ENCODE results near the gene ZFPM1. TPM values are rescaled to one million over a fixed set of nuclear protein-coding genes. Genes with fewer than 3 reads are reported as not detected.
"Not testable (repeated sequence)": the region's sequence is repeated elsewhere in the genome, so short reads cannot be mapped to it uniquely, and the experiment has no call there.

Gene ZFPM1
- polyA plus RNA-seq, 3 donors, result 2.1 to 5.7 (median 4.6) TPM

DNA sequence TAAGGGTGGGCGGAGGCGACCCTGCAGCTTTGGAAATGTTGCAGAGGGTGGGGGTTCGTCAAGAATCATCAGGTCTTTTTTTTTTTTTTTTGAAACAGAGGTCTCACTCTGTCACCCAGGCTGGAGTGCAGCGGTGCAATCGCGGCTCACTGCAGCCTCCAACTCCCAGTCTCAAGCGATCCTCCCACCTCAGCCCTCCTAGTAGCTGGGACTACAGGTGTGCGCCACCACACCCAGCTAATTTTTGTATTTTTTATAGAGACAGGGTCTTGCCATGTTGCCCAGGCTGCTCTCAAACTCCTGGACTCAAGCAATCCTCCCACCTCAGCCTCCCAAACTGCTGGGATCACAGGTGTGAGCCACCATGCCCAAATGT is 32.3 kb downstream of the ZFPM1 start:
- not testable (repeated sequence) for DNase-seq (ENCODE audit: extremely low read depth in 1 of 11, low read depth in 9 of 11, low spot score in 4 of 11)

DNA sequence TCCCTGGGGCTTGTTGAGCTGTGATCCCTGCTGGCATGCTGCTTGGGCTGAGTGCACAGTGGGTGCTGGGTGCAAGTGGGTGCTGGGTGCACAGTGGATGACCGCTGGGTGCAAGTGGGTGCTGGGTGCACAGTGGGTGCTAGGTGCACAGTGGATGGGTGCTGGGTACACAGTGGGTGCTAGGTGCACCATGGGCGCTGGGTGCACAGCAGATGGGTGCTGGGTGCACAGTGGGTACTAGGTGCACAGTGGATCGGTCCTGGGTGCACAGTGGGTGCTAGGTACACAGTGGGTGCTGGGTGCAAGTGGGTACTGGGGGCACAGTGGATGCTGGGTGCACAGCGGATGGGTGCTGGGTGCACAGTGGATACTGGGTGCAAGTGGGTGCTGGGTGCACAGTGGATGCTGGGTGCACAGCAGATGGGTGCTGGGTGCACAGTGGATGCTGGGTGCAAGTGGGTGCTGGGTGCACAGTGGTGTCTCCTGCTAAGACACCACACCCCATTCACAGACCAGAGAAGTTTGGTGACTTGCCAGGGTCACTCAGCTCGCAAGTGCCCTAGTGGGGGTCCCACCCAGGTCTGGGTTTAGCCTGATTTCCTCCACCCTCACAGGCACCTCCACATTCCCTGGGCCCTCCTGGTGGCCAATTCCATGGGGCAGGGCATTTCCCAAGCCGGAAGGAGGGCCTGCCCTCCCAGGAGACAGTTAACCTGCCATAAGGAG is 33.5 kb downstream of the ZFPM1 start:
- DNase-seq (ENCODE audit: extremely low read depth in 1 of 11, low read depth in 9 of 11, low spot score in 4 of 11), result no peak

DNA sequence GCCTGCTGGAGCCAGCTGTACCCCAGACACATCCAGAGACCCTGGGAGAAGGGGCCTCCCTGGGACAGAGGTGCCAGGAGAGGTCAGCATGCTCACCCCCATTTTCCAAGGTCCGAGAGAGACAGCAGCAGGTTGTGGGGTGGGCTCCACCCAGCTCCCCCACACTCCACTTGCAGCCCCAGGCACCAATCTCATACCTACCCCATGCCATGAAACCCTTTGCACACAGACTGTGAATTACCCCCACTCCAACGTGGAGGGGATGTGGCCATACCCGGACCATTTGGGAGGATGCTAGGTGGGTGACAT is 34.0 kb downstream of the ZFPM1 start:
- DNase-seq (ENCODE audit: extremely low read depth in 1 of 11, low read depth in 9 of 11, low spot score in 4 of 11), result no peak

- no peak for DNase-seq (ENCODE audit: extremely low read depth in 1 of 11, low read depth in 9 of 11, low spot score in 4 of 11)
Measured at GRCh38 chr16:88487920-88488851, 35.1 kb downstream of the ZFPM1 start.

GRCh38 chr16:88489163-88489741 is 36.2 kb downstream of the ZFPM1 start:
- DNase-seq (ENCODE audit: extremely low read depth in 1 of 11, low read depth in 9 of 11, low spot score in 4 of 11), result no peak

DNA sequence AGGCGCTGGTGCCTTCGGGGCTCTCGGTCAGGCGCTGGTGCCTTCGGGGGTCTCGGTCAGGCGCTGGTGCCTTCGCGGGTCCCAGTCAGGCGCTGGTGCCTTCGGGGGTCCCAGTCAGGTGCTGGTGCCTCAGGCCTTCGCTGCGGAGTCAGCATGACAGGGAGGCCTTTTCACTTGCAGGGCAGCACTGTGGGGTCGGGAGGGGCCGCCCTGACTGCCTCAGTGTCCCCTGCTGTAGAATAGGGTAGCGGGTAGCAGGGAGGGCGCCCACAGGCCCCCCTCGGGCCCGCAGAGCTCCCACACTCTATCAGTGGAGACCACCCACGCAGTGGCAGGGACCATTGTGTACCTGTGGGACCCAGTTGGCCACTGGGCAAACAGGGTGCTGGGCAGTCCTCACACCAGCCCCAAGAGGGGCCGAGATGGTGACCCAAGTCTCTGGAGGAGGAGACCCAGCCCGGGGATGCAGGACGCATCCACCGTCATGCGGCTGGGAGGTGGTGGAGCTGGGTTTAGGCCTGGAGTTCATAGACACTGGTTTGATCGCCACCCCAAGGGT is 38.0 kb downstream of the ZFPM1 start:
- no peak for DNase-seq (ENCODE audit: extremely low read depth in 1 of 11, low read depth in 9 of 11, low spot score in 4 of 11)

DNA sequence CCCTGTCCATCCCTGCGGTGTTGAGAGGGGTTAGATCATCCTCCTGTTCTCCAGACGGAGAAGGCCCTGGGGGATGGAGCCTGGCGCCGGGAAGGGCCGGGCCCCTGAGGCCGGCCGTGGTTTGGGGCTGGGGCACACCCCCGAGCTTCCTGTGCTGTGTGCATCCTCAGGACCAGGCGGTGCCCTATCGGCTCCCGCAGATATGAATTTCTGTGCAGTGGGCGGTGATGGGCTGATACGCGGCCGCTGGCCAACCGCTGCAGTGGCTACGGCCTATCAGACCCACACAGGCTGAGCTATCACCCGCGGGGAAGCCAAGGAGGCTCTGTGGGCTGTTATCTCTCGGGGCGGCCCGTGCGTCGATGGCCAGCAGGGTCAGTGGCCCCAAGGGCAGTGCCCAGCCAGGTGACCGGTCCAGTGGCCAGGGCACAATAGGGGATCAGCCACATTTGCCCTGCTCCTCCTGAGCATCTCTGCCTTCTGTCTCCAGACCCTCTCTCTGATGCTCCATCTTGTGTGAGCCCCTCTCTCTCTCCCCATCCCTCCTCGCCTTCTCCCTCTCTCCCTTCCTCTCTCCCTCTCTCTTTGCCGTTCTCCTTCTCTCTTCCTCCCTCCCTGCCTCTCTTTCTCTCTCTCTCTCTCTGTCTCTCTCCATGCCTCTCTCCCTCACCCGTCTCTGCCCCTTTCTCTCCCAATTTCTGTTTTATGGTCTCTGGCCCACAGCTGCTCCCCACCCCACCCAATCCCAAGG is 38.7 kb downstream of the ZFPM1 start:
- no peak for DNase-seq (ENCODE audit: extremely low read depth in 1 of 11, low read depth in 9 of 11, low spot score in 4 of 11)

- no peak for DNase-seq (ENCODE audit: extremely low read depth in 1 of 11, low read depth in 9 of 11, low spot score in 4 of 11)
Measured at GRCh38 chr16:88493879-88494278, 40.8 kb downstream of the ZFPM1 start.

GRCh38 chr16:88494335-88495154 is 41.5 kb downstream of the ZFPM1 start:
- DNase-seq (ENCODE audit: extremely low read depth in 1 of 11, low read depth in 9 of 11, low spot score in 4 of 11), result no peak

DNA sequence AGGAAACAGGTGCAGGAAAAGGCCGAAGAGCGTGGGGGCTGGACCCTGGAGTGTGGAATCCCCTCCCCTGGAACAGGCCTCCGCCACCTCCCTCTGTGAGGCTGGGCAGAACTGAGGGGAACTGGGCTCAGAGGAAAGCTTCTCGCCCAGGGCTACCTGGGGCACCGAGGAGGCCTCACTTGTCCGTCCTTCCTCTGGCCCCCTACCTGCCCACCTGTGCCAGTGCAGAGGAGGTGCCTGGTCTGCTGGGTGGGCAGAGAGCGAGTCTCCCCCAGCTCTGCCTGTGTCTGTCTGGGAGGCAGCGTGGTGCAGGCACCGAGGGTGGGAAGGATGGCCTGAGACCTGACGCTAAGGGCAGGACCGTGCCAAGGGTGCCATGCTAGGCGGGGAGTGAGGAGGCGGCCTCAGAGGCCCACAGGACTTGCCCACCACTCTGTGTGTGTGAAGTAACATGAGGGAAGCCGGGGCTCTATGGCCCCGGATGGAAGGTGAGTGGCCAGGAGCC is 42.2 kb downstream of the ZFPM1 start:
- DNase-seq (ENCODE audit: extremely low read depth in 1 of 11, low read depth in 9 of 11, low spot score in 4 of 11), result no peak

DNA sequence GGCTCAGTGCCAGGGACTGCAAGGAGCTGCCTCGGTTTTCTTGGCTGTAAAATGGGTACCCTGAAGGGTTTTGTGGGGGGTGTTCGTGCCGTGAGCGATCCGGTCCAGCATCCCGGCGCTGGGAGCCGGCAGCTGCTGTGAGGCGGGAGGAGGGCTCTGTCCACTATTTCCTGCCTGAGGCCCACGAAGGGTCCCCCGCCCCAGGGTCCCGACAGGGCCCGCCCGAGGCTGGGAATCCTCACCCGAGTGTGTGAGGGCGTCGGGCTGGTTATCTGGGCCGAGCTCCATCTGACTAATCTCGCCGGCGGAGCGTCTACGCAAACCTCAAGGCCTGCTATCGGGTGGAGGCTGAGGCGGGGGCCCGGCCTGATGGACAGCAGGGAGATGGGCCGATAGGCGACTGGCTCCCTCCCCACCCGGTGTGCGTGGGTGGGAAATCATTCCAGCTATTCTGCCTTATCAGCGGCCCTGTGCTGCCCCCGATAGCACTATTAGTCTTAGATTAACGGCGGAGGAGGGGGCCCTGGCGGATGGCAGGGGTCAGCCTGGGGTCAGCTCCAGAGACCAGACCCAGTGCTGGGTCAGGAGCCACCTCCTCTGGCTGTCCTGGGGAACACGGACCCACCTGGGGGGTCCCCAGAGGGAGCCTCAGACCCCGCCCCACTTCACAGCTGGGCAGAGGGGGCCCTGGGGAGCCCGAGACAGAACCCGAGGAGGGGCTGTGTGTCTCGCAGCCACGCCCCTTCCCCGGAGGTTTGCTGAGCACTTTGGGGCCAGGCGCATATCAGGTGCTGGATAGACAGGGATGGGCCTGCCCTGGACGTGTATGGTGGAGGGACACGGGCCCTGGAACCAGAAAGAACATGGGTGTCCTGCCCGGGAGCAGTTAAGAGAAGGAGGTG is 44.7 kb downstream of the ZFPM1 start:
- peak in 3 of 11 donors; percentile 11 to 13 (median 13) for DNase-seq (ENCODE audit: extremely low read depth in 1 of 11, low read depth in 9 of 11, low spot score in 4 of 11)

DNA sequence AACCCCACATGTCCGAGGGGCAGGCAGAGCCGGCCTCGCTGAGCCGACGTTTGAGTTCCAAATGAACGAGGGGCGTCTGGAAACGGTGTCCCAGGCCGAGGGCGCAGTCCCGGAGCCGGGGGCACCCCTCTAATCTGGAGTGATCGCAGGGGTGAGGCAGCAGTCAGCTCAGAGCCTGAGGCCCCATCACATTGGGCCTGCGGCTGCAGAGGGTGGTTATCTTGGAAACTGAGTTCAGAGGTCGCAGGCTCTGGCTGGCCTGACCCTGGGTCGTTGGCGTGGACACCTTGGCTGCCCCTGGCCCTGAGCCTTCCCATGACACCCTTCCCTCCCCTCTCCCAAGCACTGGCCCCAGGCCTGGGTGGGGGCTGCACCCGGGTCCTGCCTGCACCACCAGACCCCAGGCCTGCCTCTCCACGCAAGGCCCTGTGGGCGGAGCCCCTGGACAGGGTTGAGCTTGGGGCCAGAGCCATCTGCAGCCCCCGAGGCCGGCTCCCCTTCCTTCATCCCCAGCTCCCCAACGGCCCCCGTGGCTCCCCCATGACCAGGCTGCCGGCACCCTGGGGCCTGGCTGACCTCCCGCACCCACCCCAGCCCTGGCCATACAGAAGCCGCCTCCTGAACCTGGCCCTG is 45.6 kb downstream of the ZFPM1 start:
- no peak for DNase-seq (ENCODE audit: extremely low read depth in 1 of 11, low read depth in 9 of 11, low spot score in 4 of 11)

GRCh38 chr16:88499292-88499691 is 46.2 kb downstream of the ZFPM1 start:
- no peak for DNase-seq (ENCODE audit: extremely low read depth in 1 of 11, low read depth in 9 of 11, low spot score in 4 of 11)

DNA sequence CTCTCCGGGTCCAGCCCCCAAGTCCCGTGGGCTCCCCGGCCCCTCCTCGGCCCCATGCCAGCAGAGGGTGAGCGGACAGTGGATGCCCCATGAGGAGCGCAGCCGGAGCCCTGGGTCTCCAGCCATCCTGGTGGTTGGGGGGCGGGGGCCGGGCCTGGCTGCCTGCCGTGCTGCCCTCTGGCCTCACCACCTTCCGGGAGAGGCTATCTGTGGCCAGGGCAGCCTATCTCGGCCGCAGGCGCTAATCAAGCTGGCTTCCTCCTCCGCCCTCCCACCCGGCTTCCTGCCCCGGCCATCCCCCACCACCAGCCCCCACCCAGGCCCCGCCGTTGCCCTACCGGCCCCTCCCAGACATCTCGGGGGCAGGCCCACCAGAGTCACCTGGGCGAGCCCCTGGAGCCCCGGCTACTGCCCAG is 46.8 kb downstream of the ZFPM1 start:
- no peak for DNase-seq (ENCODE audit: extremely low read depth in 1 of 11, low read depth in 9 of 11, low spot score in 4 of 11)

GRCh38 chr16:88500255-88500661 is 47.2 kb downstream of the ZFPM1 start:
- no peak for DNase-seq (ENCODE audit: extremely low read depth in 1 of 11, low read depth in 9 of 11, low spot score in 4 of 11)

DNA sequence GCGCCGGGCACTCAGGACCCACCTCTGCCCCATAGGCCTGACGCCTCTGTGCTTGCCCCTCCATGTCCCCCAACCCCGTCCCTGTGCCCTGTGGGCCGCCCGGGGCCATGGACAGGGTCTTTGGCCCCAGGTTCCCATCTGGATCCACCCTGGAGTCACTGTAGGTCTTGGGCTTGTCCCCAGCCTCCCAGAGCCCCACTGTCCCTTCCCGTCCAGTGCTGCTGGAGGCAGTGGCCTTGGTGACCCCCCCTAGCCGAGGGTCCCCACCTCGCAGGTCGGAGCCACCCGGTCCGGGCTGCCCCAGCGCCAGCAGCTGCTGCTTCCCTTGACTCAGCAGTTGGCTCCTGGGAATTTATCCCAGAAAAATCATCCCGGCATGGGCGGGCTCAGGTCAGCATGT is 49.3 kb downstream of the ZFPM1 start:
- no peak for DNase-seq (ENCODE audit: extremely low read depth in 1 of 11, low read depth in 9 of 11, low spot score in 4 of 11)

DNA sequence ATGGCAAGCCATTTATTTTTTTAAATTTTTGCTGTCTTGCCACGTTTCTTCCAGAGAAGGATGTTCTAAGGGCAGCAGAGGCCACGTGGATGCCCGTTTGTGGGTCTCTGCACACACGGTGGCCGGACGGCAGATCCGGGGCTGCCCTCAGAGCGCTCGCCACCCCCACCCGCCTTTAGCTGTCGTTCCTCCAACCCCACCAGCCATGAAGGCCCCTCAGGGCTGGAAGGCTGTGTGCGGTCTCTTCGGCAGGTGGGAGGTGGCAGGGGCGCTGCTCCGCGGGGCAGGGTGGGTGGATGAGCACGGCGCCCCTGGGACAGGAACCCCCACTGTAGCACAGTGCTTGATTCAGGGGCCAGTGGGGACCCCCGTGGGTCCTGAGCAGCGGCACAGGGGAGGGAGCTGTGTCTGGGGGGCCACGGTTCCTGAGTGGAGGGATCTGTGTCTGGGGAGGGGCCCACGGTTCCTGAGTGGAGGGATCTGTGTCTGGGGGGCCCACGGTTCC is 49.7 kb downstream of the ZFPM1 start:
- DNase-seq (ENCODE audit: extremely low read depth in 1 of 11, low read depth in 9 of 11, low spot score in 4 of 11), result no peak

Measured in renal cortex interstitium (tissue), 11 donors.